Endothelial cell (in vitro differentiated cells): Measurements from ENCODE around the gene CPT2. TPM values are rescaled to one million over a fixed set of nuclear protein-coding genes. Genes with fewer than 3 reads are reported as not detected.
A peak's percentile ranks its signal among the peaks of the same experiment; 100 is the strongest.

ENCODE experiments used
- DNase-seq: peaks from one replicate; pipeline ENCODE4 v3.0.0; 2021; ENCODE audit warnings: low spot score
- H3K27ac Mint-ChIP-seq: one replicate; pipeline ENCODE4 v1.8.0; 2021; ENCODE audit warnings: mixed read lengths, inconsistent platforms; ENCODE audit not compliant: unreplicated experiment
- H3K27me3 Mint-ChIP-seq: one replicate; pipeline ENCODE4 v1.8.0; 2021; ENCODE audit warnings: mild to moderate bottlenecking, moderate library complexity, mixed read lengths, inconsistent platforms; ENCODE audit not compliant: unreplicated experiment
- H3K36me3 Mint-ChIP-seq: one replicate; pipeline ENCODE4 v1.8.0; 2021; ENCODE audit warnings: mild to moderate bottlenecking, low read depth, mixed read lengths, inconsistent platforms; ENCODE audit not compliant: unreplicated experiment
- H3K4me1 Mint-ChIP-seq: one replicate; pipeline ENCODE4 v1.8.0; 2021; ENCODE audit warnings: mild to moderate bottlenecking, mixed read lengths, inconsistent platforms; ENCODE audit not compliant: unreplicated experiment
- H3K4me3 Mint-ChIP-seq: one replicate; pipeline ENCODE4 v1.8.0; 2021; ENCODE audit warnings: mild to moderate bottlenecking, mixed read lengths, inconsistent platforms; ENCODE audit not compliant: unreplicated experiment
- H3K9me3 Mint-ChIP-seq: one replicate; pipeline ENCODE4 v1.8.0; 2021; ENCODE audit warnings: mixed read lengths, inconsistent platforms; ENCODE audit not compliant: unreplicated experiment
- CTCF ChIP-seq: fragments of 200-600 bp; sonication (generic); IDR thresholded peaks from one replicate; pipeline ENCODE4 v1.5.0; 2021; ENCODE audit warnings: antibody characterized with exemption; ENCODE audit not compliant: unreplicated experiment
- total RNA-seq: library from RNA; stranded (reverse); fragmentation: NEBNext Ultra II Directional; extraction: Animal tissue kit (Norgen Biotek cat#: 25700); gene quantifications from one replicate; pipeline ENCODE4 v1.2.1, GENCODE V29; 2021; ENCODE audit not compliant: unreplicated experiment

The CPT2 gene
- total RNA-seq, 1 donor from 2014 or later = 17.6 TPM

DNA sequence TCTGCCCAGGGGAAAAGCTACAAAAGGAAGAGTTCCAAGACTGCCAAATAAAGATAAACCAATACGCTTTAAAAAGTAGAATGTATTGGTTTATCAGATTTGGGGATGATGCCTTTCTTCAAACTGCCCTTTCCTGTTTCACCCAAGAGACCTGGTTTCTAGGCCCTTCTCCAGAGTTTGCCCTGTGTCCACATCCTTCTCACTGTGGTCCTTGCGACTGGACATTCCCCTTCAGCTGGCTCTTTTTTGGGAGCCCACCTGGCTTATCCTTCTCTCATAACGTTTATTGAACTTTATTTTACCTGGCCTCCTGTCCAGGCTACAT lies 24.3 kb downstream of the CPT2 start:
- peaks cover 8% of the 10 kb centered on the region for H3K36me3 Mint-ChIP-seq

GRCh38 chr1:53237638-53238037 lies 41.0 kb downstream of the CPT2 start:
- no peak for TF ChIP-seq CTCF
- peaks cover 2% of the 10 kb centered on the region for H3K27me3 Mint-ChIP-seq
- peaks cover 13% of the 10 kb centered on the region for H3K4me1 Mint-ChIP-seq
- peaks cover 22% of the 10 kb centered on the region for H3K36me3 Mint-ChIP-seq
- no peaks in the 10 kb centered on the region for H3K9me3 Mint-ChIP-seq
- peak overlapping the region; percentile 98 for H3K4me3 Mint-ChIP-seq
- peak overlapping the region; percentile 94 for H3K27ac Mint-ChIP-seq
- DNase-seq = no peak

More for the DNA sequence above, 24.3 kb downstream of the CPT2 start:
- TF ChIP-seq CTCF = no peak
- DNase-seq = no peak
- Mint-ChIP-seq H3K9me3 (no peaks in the 10 kb centered on the region), H3K4me1 (peaks cover 22% of the 10 kb centered on the region), H3K27me3 (no peaks in the 10 kb centered on the region), H3K27ac (peak overlapping the region; percentile 77), H3K4me3 (peak overlapping the region; percentile 95)

DNA sequence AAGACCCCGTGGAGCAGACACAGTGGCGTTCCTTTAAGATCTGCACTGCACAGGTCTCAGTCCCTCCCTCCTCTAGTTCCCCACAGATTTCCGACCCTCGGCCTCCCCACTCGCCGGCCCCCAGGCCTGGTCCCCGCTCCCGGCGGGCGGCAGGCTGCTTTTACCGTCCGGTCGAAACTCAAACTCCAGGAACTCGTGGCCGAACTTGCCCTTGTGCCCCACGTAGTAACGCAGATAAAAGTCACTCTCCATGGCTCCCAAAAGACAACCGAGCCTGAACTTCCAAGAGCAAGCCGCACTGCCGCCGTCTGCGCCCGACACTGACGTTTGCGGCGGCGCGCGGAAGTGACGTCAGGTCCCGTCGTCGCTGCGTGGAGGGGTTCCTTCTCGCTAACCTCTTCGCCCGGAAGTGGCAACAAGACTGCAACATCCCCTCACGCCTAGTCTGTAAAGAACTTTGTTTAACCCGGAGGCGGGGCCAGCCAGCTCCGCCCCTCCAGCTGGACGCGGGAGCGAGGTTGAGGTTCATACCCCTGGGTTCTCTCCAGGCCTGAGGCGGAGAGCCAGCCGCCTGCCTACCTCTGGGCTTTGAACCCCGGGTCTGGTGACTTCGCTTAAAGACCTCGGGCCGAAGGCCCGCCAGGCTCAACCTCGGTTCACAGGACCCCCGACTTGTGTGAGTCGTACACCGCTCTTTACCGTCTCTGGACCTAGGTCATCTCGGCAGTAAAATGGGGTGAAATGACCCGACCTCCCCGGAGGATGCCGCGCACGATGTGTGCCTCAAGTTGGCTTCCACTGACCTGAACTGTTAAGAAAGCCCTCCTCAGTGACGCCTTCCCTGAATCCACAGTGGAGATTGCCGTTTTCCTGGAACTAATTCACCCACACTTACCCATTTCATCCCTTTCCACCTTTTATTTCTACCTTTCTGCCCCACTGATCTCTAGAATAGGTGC lies 41.9 kb downstream of the CPT2 start, which contains the start of gene MAGOH:
Gene MAGOH, minus strand, starts transcription at position 322 of the 959 bp plus-strand sequence. Its CDS starts 70 bp downstream, at position 252.
- peaks cover 2% of the 10 kb centered on the region for H3K27me3 Mint-ChIP-seq
- H3K9me3 Mint-ChIP-seq = no peaks in the 10 kb centered on the region
- H3K4me3 Mint-ChIP-seq = peak within 1 kb of the TSS; percentile 98
- TF ChIP-seq CTCF = no peak
- peaks cover 18% of the 10 kb centered on the region for H3K36me3 Mint-ChIP-seq
- peak within 1 kb of the TSS; percentile 94 for H3K27ac Mint-ChIP-seq
- DNase-seq = peak; percentile 97
- H3K4me1 Mint-ChIP-seq = peaks cover 13% of the 10 kb centered on the region

- Mint-ChIP-seq H3K4me1 (peaks cover 21% of the 10 kb centered on the region), H3K27ac (no peak overlapping the region), H3K9me3 (no peaks in the 10 kb centered on the region), H3K36me3 (peaks cover 5% of the 10 kb centered on the region), H3K27me3 (peaks cover 2% of the 10 kb centered on the region), H3K4me3 (no peak overlapping the region)
- no peak for DNase-seq
- no peak for TF ChIP-seq CTCF
Observed at GRCh38 chr1:53241828-53242227, 45.2 kb downstream of the CPT2 start.

GRCh38 chr1:53242381-53242780 lies 45.8 kb downstream of the CPT2 start:
- no peak overlapping the region for H3K27ac Mint-ChIP-seq
- H3K4me1 Mint-ChIP-seq = peaks cover 21% of the 10 kb centered on the region
- no peak for DNase-seq
- no peaks in the 10 kb centered on the region for H3K9me3 Mint-ChIP-seq
- no peak for TF ChIP-seq CTCF
- peaks cover 2% of the 10 kb centered on the region for H3K27me3 Mint-ChIP-seq
- H3K36me3 Mint-ChIP-seq = peaks cover 5% of the 10 kb centered on the region
- H3K4me3 Mint-ChIP-seq = no peak overlapping the region
